Esophagus mucosa (tissue), 1 donor: ENCODE results near the gene SURF6. TPM values are rescaled to one million over a fixed set of nuclear protein-coding genes. Genes with fewer than 3 reads are reported as not detected.

Source experiments
- ATAC-seq: fragments of 200-7000 bp; cut with Tn5 transposase; one replicate; pipeline ENCODE4 v1.9.1; 2020
- total RNA-seq: library from RNA; stranded (reverse); gene quantifications from one replicate; pipeline ENCODE4 v1.2.4, GENCODE V29; 2023
- donor health status: DM: yes; HTN: yes; CAD: no.

Gene SURF6
- total RNA-seq, 1 donor from 2014 or later = 9.9 TPM

DNA sequence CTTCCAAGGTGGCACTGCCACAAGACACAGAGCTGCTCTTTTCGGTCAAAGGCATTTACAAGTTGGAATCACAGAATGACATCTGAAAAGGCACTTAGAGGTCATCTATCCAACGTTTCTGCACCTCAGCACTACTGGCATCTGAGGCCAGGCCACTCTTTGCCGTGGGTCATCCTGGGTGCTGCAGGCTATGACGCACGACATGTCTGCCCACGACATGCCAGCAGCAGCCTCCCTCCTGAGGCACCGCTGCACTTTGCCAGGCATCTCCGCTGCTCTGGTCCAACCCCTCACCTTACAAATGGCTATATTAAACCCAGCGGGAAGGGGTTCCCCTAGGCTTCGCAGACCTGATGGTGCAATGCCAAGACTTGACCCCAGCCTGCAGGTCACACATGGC, 31.8 kb upstream of the SURF6 start:
- no peak for ATAC-seq

GRCh38 chr9:133367221-133367620, 31.2 kb upstream of the SURF6 start:
- no peak for ATAC-seq

- ATAC-seq = no peak
Measured at GRCh38 chr9:133366435-133366834, 30.4 kb upstream of the SURF6 start.

GRCh38 chr9:133362359-133363044, 26.5 kb upstream of the SURF6 start:
- ATAC-seq = no peak

- ATAC-seq = no peak
Measured at GRCh38 chr9:133361507-133362092, 25.6 kb upstream of the SURF6 start.

- no peak for ATAC-seq
Measured at GRCh38 chr9:133360400-133361393, 24.7 kb upstream of the SURF6 start.

- no peak for ATAC-seq
Measured at GRCh38 chr9:133359399-133360175, 23.6 kb upstream of the SURF6 start.

- ATAC-seq = no peak
Measured at GRCh38 chr9:133357656-133358055, 21.7 kb upstream of the SURF6 start.

- peak; percentile 80 for ATAC-seq
Measured at GRCh38 chr9:133356391-133357091, 20.6 kb upstream of the SURF6 start, which contains the start of the genes SURF1 and SURF2. SURF1 (minus strand) TSS chr9:133356487; CDS start chr9:133356453, 34 bp downstream. SURF2 (plus strand) TSS chr9:133356550; CDS start chr9:133356593, 43 bp downstream.

DNA sequence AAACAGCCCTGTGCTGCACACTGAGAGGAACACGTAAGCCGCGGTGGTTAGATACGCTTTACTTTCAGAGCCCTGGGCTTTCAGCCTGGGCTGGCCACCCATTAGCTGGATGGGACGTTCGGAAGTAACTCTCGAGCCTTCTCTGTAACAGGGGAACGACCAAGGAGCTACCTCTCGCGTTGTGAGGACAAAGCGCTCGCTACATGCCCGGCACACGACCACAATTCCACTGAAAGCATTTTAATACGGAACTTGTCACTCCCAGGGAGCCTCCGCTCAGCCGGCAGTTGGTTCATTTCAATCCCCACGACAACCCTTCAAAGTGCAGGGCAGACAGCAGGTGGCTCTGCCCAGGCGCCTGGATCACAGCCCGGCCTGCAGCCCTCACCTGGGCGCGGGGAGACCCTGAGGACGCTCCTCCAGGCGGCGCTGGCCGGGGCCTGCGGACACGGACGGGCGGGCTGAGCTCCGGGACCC, 19.9 kb upstream of the SURF6 start:
- peak; percentile 21 for ATAC-seq

- no peak for ATAC-seq
Measured at GRCh38 chr9:133354766-133355165, 18.8 kb upstream of the SURF6 start.

DNA sequence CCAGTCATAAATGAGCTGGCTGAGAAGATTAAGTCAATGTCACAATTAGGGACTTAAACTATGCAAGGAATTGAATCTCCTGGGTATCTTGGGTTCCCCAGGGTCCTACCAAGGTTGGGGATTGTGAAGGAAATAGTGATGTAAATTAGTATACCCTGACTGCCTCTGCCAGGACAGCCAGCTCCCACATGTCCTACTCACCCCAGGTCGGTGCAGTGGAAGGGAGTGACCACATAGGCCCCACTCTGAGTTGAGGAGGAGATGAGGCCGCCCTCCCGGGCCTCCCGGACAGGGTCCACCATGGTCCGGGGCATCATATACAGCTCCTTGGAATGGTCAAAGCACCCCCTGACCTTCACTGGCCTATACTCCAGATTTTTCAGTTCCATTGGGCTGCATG, 17.6 kb upstream of the SURF6 start:
- no peak for ATAC-seq

GRCh38 chr9:133352635-133353340, 16.8 kb upstream of the SURF6 start:
- ATAC-seq = no peak

DNA sequence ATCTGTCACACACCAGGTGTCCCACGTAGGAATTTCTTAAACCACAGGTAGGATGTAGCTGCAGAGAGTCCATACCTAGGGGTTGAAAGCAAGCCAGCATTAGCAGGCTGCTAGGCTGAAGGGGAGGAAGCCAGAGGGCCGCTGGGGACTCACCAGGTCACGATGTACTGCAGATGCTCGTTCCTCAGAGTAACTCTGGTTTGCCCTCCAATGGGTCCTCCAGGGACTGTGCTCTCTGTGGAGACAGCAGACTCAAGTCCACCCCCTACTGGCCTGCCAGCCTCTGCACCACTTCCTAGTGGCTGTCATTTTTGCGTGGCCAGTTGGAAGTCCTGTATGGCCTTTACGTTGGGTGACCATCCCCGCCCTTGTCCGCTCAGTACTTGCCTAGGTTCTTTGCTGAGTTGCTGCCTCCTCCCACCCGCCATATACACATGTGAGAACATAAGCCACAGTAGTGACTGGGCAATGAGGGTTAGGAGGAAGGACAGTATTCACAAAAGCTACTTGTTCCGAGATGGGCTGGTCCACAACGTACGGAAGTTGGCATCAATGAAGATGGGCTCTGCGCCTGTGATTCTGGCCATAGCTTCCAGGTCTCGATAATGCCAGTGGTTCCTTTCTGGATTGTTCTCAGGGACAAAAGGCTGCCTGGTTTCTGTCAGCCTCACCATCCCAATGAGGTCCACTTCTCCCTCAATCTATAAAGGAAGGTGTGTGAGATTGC, 16.1 kb upstream of the SURF6 start:
- ATAC-seq = peak; percentile 11

DNA sequence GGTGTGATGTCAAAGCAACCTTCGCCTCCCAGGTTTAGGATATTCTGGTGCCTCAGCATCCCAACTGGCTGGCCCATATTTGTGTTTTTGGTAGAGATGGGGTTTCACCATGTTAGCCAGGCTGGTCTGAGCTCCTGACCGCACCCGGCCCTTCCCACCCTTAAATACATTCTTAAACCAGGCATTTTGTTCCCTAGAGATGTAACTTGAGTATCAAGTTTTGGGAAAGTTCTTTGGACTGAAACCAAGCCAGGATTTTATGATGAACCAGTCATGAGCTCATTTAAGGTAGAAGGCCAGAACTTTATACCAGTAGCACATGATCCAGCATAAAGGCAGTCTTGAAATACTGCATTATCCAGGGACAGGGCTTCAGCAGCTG, 15.5 kb upstream of the SURF6 start:
- ATAC-seq = no peak

- no peak for ATAC-seq
Measured at GRCh38 chr9:133349965-133350616, 14.1 kb upstream of the SURF6 start.

GRCh38 chr9:133348718-133349573, 13.0 kb upstream of the SURF6 start:
- ATAC-seq = no peak

DNA sequence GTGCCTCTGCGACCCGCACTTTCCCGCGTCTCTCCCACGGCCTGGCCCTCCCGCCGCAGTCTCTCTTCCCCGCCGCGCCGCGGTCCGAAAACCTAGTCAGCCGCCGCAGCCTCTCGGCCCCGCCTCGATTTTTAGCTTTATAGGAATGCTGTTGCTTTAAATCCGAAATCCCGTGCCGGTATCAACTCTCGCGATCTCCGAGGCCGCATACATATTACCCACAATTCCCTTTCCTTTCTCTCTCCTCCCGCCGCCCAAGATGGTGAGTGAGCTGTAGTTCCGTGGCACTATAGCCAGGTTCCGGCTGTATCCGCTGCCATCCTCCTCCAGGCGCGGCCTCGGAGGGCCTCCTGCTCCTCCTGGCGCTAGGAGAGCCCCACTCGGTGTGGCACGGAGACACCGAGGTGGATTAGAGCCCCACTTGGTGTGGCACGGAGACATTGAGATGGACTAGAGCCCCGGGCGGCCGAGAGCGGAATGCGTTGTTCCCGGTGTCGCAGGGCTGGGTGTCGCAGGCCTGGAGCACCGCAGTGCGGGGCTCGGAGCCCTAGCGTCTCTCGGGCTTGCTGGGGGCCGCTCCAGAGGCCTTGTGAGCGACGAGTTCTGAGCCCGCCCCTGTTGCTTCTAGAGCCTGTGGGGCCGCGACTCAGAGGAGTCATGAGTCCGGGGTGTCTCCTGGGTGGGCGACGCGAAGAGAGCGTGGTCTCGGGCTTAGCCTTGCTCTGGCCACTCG, 12.2 kb upstream of the SURF6 start, which contains the start of the genes MED22 and RPL7A:
Gene MED22, minus strand, starts transcription at position 147 of the 733 bp plus-strand sequence. CDS start 1,469 bp downstream, outside the sequence.
Gene RPL7A, plus strand, starts transcription at position 234 of the 733 bp plus-strand sequence. Its CDS starts 26 bp downstream, at position 260.
- peak; percentile 84 for ATAC-seq
